HCT116 (cell line): ENCODE results near the gene GAS2L2.

Experiments used
- ATF3 ChIP-seq: IDR thresholded peaks from 2 replicates; pipeline ENCODE4 v1.6.1; 2012
- POLR2A ChIP-seq: IDR thresholded peaks from 2 replicates; pipeline ENCODE4 v1.7.0; 2011; ENCODE audit warnings: borderline replicate concordance; ENCODE audit not compliant: insufficient read depth, insufficient read length; ENCODE audit errors: extremely low read depth
- TF ChIP-seq, protein P1 (sequence below), 3 experiments: fragments of 200-600 bp in 1 of 3; sonication (generic) in 1 of 3; IDR thresholded peaks in 2 of 3; conservative IDR thresholded peaks in 1 of 3; 2 replicates each; pipeline ENCODE4 v1.5.1; 2012 to 2017; ENCODE audit warnings: low read depth in 2 of 3, low read length in 2 of 3, antibody characterized with exemption in 1 of 3, borderline replicate concordance in 1 of 3, control low read depth in 1 of 3, mild to moderate bottlenecking in 1 of 3, mixed read lengths in 1 of 3, mixed run types in 1 of 3, moderate library complexity in 1 of 3; ENCODE audit not compliant: insufficient read depth in 1 of 3
- TF ChIP-seq, protein P2 (sequence below): IDR thresholded peaks from 2 replicates; pipeline ENCODE4 v1.6.1; 2012; ENCODE audit warnings: low read depth

DNA sequence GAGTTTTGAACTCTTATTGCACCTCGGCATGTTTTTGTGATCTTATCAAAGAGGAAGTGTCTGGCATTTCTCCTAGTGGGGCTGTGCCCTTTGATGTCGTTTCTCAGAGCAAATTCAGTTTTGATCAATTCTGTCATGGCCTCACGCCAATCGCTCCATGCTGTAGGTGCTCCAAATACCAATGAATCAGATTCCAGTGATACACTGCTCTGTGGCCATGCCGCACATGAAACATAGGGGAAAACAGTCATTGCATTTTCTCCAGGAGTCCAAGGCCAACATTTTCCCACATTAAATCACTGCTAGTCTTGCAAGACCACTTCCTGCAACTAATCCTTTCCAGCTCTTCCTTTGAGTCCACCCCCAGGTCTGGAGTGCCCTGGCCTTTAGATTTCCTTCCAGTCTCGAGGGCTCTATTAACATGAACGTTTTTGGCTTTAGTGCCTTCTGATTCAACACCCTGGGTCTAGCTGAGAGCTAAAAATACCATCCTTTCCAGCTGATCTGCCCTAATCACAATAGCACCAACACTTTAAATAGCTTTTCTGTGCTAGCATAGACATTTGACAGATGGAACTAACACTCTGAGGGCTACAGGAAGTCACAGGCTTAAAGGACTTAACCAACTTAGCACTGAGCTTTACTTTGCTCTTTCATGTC is 39.8 kb downstream of the GAS2L2 start:
- TF ChIP-seq, protein P1, sequence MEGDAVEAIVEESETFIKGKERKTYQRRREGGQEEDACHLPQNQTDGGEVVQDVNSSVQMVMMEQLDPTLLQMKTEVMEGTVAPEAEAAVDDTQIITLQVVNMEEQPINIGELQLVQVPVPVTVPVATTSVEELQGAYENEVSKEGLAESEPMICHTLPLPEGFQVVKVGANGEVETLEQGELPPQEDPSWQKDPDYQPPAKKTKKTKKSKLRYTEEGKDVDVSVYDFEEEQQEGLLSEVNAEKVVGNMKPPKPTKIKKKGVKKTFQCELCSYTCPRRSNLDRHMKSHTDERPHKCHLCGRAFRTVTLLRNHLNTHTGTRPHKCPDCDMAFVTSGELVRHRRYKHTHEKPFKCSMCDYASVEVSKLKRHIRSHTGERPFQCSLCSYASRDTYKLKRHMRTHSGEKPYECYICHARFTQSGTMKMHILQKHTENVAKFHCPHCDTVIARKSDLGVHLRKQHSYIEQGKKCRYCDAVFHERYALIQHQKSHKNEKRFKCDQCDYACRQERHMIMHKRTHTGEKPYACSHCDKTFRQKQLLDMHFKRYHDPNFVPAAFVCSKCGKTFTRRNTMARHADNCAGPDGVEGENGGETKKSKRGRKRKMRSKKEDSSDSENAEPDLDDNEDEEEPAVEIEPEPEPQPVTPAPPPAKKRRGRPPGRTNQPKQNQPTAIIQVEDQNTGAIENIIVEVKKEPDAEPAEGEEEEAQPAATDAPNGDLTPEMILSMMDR (IDR thresholded peaks at IDR 0.05 in 2 of 3, conservative IDR thresholded peaks at IDR 0.05 in 1 of 3; ENCODE audit: borderline replicate concordance in 1 of 3, insufficient read depth in 1 of 3, low read depth in 2 of 3, low read length in 2 of 3) = no peak
- no peak for TF ChIP-seq POLR2A
- no peak for TF ChIP-seq ATF3
- TF ChIP-seq, protein P2, sequence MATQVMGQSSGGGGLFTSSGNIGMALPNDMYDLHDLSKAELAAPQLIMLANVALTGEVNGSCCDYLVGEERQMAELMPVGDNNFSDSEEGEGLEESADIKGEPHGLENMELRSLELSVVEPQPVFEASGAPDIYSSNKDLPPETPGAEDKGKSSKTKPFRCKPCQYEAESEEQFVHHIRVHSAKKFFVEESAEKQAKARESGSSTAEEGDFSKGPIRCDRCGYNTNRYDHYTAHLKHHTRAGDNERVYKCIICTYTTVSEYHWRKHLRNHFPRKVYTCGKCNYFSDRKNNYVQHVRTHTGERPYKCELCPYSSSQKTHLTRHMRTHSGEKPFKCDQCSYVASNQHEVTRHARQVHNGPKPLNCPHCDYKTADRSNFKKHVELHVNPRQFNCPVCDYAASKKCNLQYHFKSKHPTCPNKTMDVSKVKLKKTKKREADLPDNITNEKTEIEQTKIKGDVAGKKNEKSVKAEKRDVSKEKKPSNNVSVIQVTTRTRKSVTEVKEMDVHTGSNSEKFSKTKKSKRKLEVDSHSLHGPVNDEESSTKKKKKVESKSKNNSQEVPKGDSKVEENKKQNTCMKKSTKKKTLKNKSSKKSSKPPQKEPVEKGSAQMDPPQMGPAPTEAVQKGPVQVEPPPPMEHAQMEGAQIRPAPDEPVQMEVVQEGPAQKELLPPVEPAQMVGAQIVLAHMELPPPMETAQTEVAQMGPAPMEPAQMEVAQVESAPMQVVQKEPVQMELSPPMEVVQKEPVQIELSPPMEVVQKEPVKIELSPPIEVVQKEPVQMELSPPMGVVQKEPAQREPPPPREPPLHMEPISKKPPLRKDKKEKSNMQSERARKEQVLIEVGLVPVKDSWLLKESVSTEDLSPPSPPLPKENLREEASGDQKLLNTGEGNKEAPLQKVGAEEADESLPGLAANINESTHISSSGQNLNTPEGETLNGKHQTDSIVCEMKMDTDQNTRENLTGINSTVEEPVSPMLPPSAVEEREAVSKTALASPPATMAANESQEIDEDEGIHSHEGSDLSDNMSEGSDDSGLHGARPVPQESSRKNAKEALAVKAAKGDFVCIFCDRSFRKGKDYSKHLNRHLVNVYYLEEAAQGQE = no peak
